HEK293T (cell line): Measurements from ENCODE around the gene ARMC6.

Source experiments
- ARNT ChIP-seq: fragments of 450-650 bp; IDR thresholded peaks from 2 replicates; pipeline ENCODE4 v1.6.1; 2017; ENCODE audit warnings: mild to moderate bottlenecking
- CTBP1 ChIP-seq: fragments of 450-650 bp; IDR thresholded peaks from 2 replicates; pipeline ENCODE4 v1.6.1; 2016; ENCODE audit warnings: borderline replicate concordance
- ELF4 ChIP-seq: fragments of 450-650 bp; IDR thresholded peaks from 2 replicates; pipeline ENCODE4 v1.6.1; 2017; ENCODE audit warnings: antibody characterized with exemption
- FOXA1 ChIP-seq: fragments of 450-650 bp; IDR thresholded peaks from 2 replicates; pipeline ENCODE4 v1.6.1; 2016; ENCODE audit warnings: mild to moderate bottlenecking
- FOXK2 ChIP-seq: fragments of 450-650 bp; IDR thresholded peaks from 2 replicates; pipeline ENCODE4 v1.6.1; 2016; ENCODE audit warnings: mild to moderate bottlenecking
- FOXM1 ChIP-seq: fragments of 450-650 bp; IDR thresholded peaks from 2 replicates; pipeline ENCODE4 v1.6.1; 2017; ENCODE audit warnings: mild to moderate bottlenecking, borderline replicate concordance
- TARDBP ChIP-seq: fragments of 450-650 bp; IDR thresholded peaks from 2 replicates; pipeline ENCODE4 v1.6.1; 2016
- TF ChIP-seq, protein P1 (sequence below): fragments of 450-650 bp; IDR thresholded peaks from 2 replicates; pipeline ENCODE4 v1.6.1; 2016

DNA sequence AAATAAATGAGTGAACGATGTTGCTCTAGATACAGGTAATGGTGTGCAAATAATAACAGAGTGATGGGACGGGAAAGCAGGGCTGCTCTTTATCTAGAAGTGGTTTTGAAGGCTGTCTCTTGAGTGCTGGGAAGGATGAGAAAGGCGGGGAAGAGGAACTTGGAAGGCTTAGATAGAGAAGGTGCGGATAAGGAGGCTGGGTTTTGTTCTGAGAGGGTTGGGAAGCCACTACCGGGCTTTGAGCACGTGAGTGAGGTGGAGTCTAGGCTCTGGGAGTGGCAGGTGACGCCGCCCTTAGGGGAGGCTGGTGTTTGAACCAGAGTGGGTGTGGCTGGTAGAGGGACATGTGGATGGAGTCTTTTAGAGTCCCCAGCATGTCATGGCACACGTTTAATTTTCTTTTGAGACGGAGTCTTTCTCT is 811 bp downstream of the ARMC6 start:
- TF ChIP-seq ELF4 (no peak), FOXM1 (no peak), TARDBP (no peak), CTBP1 (no peak), FOXK2 (no peak), FOXA1 (no peak), ARNT (no peak)
- TF ChIP-seq, protein P1, sequence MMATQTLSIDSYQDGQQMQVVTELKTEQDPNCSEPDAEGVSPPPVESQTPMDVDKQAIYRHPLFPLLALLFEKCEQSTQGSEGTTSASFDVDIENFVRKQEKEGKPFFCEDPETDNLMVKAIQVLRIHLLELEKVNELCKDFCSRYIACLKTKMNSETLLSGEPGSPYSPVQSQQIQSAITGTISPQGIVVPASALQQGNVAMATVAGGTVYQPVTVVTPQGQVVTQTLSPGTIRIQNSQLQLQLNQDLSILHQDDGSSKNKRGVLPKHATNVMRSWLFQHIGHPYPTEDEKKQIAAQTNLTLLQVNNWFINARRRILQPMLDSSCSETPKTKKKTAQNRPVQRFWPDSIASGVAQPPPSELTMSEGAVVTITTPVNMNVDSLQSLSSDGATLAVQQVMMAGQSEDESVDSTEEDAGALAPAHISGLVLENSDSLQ, result peak; percentile 92
